Measurements from ENCODE around the gene ALDH6A1.

ALDH6A1 gene

GRCh38 chr14:74048281-74048680, 36.0 kb downstream of the ALDH6A1 start:
- DNase-seq: no peak

- no peak for DNase-seq
These were observed 38.7 kb downstream of the ALDH6A1 start for GRCh38 chr14:74045522-74045921.

GRCh38 chr14:74042296-74042695, 42.0 kb downstream of the ALDH6A1 start:
- DNase-seq: no peak

- peak; percentile 58 for DNase-seq
These were observed 46.0 kb downstream of the ALDH6A1 start for GRCh38 chr14:74038020-74038859.

- DNase-seq: no peak
These were observed 48.7 kb downstream of the ALDH6A1 start for GRCh38 chr14:74035556-74035955.

GRCh38 chr14:74034572-74034971, 49.7 kb downstream of the ALDH6A1 start:
- no peak for DNase-seq

- DNase-seq: no peak
These were observed 55.1 kb downstream of the ALDH6A1 start for GRCh38 chr14:74029136-74029535.

GRCh38 chr14:74022346-74022745, 61.9 kb downstream of the ALDH6A1 start:
- no peak for DNase-seq

GRCh38 chr14:74019408-74020137, 64.7 kb downstream of the ALDH6A1 start:
- DNase-seq: no peak

GRCh38 chr14:74018586-74019407, 65.5 kb downstream of the ALDH6A1 start, which contains the start of the genes BBOF1 and ENTPD5:
Gene BBOF1, plus strand, starts transcription at chr14:74019349. Its CDS starts 130 bp downstream, at chr14:74019479.
Gene ENTPD5, minus strand, starts transcription at chr14:74019288. Its CDS starts 31,186 bp downstream, at chr14:73988102.
- DNase-seq: peak; percentile 78

GRCh38 chr14:74018174-74018585, 66.1 kb downstream of the ALDH6A1 start:
- DNase-seq: no peak

- no peak for DNase-seq
These were observed 68.3 kb downstream of the ALDH6A1 start for GRCh38 chr14:74015963-74016362.

GRCh38 chr14:74015176-74015575, 69.1 kb downstream of the ALDH6A1 start:
- DNase-seq: no peak

GRCh38 chr14:74014299-74014698, 70.0 kb downstream of the ALDH6A1 start:
- no peak for DNase-seq

GRCh38 chr14:74008843-74009499, 75.3 kb downstream of the ALDH6A1 start:
- no peak for DNase-seq

Data from NCI-H2227 treated with DMSO at 0.1 percent for 48 hours (cell line).